Measurements from ENCODE around the gene KCND1.
"Not testable (repeated sequence)": the region's sequence is repeated elsewhere in the genome, so short reads cannot be mapped to it uniquely, and the experiment has no call there.

KCND1 gene

DNA sequence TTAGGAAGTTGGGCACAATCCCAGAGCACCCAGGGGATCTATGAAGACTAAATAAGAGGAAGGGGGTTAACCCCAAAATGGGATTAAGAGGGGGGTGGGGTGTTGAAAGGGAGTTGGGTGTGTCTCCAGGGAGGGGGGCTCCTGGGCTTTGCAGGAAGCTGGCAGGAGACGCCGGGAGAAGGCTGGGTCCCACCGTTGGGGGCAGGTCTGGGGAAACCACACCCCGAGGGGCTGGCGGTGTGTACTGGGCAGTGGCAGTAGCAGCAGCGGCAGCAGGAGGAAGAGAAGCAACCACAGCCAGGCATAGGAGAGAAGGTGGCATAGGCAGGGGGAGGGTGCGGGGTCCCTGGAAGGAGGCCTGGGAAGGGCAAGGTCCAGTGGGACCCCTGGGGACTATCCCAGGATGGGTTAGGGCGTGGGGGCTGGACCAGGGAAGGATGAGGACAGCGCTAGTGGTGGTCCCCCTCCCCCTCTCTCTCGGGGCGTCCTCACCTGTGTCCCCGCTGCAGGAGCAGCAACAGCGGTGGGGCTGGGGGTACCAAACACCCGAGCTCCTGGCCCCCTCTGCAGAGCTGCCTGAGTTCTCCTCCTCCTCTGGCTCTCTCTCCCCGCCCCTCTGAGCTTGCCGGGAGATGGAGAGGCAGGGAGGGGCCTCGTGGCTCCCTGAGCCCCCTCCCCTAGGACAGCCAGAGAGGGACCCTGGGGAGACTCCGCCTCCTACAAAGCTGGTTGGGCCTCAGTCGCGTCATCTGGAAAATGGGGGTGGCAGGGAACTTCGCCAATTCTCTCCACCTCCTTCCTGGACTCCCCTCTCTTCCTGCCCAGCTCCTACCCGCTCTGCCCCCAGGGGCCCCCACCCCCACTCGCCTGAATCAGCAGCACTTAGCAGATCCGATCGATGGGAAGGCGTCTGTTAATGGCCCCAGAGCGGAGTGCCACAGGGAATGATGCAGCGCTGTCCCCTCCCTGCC lies at the start of gene KCND1:
KCND1 (minus strand) TSS at position 596 of the 971 bp plus-strand sequence. CDS start 1,573 bp downstream, outside the sequence.
- peak; percentile 9 for DNase-seq (ENCODE audit: insufficient read length, low spot score)
- no peak for FAIRE-seq

DNA sequence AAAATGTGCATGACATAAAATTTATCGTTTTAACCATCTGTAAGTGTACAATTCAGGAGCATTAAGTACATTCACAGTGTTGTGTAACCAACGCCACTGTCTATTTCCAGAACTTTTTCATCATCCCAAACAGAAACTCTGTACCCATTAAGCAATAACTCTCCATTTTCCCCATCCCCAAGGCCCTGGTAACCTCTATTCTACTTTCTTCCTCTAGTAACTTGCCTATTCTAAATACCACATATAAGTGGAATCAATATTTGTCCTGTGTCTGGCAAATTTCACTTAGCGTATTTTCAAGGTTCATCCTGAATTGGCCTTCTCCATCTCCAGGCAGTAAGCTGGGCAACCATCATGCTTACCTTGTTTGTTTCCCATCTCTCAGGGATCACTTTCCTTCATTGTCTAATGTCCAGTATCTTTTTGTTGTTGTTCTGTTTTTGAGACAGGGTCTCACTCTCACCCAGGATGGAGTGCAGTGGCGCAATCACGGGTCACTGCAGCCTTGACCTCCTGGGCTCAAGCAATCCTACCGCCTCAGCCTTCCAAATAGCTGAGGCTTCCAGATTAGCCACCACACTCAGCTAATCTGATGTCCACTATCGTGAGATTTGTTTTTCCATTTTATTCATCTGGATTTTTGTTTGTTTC lies 48.1 kb upstream of the KCND1 start:
- FAIRE-seq (no peak), DNase-seq (ENCODE audit: insufficient read length, low spot score) (no peak)

DNA sequence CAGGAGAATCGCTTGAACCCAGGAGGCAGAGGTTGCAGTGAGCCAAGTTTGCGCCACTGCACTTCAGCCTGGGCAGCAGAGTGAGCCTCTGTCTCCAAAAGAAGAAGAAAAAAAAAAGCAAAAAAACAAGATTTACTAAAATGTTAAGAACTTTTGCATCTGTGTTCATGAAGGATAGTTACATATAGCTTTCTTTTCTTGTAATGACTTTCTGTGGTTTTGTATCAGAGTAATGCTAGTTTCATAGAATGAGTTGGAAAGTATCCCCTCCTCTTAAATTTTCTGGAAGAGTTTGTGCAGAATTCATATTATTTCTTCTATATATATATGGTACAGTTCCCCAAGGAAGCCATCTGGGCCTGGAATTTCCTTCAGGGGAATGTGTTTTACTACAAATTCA lies 47.4 kb upstream of the KCND1 start:
- FAIRE-seq, result no peak

DNA sequence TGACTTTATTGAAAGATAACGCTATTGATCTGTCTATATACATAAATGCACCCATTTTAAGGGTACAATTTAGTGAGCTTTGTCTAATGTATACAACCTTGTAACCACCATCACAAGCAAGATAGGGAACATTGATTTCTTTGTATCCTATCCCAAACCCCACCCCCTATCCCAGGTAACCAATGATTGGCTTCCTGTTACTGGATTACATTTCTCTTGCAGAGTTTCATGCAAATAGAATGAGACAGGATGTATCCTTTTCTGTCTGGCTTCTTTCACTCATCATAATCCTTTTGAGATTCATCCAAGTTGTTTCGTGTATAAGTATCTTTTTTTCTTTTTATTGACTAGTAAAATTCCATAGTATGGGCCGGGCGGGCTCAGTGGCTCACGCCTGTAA lies 32.1 kb upstream of the KCND1 start:
- no peak for FAIRE-seq
- no peak for DNase-seq (ENCODE audit: insufficient read length, low spot score)

More for the DNA sequence above, 47.4 kb upstream of the KCND1 start:
- DNase-seq (ENCODE audit: insufficient read length, low spot score), result no peak

DNA sequence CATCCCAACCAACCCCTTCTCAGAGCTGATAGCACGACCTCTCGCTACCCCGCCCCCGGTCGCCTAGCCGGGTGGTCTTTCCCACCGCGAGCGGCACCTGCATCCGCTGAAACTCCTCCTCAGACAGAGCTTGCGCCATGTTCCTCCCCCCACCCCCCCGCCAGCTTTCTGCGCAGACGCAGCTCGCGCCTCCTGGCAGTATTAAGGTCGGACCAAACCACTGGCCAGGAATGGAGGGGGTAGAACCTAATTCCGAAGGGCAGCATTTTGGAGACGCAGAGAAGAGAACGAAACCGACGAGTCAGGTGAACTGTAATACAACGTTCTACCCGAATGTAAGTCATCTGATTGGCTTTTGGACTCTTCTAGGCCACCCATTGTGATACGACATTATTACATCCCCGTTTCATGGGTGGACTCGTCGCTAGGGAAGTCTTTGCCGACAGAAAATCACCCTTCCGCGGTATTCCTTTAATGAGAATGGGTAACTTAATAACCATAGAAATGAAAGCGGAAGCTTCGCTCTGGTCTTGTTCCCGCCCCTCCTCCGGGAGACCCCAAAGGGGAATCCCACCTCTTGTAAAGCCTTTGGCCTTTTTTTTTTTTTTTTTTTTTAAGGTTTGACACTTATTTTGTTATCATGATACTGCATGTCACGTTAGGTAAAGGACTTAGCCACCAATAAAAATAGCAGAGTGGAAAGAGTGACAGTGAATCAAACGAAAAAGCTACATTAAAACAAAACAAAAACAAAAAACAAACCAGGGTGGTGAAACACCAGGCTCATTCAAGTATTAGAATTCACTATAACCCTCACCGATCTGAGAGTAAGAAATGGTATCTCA lies 30.7 kb upstream of the KCND1 start, which contains the start of gene GRIPAP1:
GRIPAP1 (minus strand) TSS at position 174 of the 845 bp plus-strand sequence; CDS start at position 139, 35 bp downstream.
- FAIRE-seq (no peak), DNase-seq (ENCODE audit: insufficient read length, low spot score) (peak; percentile 66)

DNA sequence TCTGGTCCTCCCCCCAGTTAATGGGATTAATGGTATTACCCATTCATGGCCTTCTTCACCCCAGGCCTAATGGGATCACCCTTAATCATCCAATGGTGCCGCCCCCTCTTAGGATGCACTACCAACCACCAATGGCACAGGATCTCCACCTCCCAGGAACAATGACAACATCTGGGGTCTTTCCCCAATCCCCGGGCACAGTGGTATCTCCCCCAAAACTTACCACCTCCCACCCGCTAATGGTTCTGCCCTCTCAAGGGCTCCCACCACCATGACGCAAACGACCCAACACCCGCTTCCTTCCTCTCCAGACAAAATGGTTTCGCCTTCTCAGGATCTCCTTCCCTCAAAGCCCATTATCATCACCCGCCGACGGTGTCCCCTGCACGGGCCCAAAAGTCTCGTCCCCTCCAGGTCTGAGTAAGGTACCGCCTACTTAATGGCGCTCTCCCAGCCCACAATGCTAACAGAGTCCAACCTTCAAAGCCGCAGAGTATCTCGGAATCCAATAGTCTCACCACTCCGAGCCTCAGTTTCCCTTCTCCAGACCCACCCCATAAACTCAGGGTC lies 30.0 kb upstream of the KCND1 start:
- no peak for FAIRE-seq

DNA sequence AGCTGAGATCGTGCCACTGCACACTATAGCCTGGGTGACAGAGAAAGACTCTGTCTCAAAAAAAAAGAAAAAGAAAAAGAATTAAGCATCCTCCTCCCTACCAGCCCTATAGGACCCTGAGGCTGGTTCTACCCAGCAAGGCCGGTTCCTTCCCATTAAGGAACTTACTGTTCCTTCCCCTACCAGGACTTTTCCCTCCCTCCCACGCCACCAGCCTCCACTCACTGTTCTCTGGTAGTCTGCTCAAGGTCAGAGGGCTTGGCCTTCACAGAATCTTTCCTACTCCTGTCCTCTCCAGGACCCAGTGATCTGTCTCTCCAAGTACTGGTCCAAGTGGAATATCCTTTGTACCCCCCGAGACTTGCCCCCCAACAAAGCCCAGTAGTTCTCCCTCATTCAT lies 29.0 kb upstream of the KCND1 start:
- no peak for FAIRE-seq
- no peak for DNase-seq (ENCODE audit: insufficient read length, low spot score)

More for the DNA sequence above, 30.0 kb upstream of the KCND1 start:
- peak; percentile 8 for DNase-seq (ENCODE audit: insufficient read length, low spot score)

DNA sequence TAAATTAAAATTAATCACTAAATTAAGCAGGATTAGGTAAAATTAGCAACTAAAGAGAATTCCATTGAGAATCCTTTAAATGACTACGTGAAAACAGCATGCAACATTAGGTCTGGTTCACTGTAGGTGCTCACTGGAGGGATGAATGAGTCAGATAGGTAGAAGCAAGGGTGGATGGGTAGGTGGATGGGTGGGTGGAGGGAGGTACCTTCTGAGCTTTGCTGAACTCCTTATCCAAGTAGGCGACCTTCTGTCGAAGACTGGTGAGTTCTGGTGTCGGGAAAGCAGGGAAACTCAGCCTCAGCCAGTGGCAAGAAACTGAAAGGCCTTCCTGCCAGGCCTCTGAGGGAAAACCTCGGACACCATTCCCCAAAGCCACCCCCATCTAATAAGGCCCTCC lies 27.4 kb upstream of the KCND1 start:
- DNase-seq (ENCODE audit: insufficient read length, low spot score), result no peak
- FAIRE-seq, result no peak

DNA sequence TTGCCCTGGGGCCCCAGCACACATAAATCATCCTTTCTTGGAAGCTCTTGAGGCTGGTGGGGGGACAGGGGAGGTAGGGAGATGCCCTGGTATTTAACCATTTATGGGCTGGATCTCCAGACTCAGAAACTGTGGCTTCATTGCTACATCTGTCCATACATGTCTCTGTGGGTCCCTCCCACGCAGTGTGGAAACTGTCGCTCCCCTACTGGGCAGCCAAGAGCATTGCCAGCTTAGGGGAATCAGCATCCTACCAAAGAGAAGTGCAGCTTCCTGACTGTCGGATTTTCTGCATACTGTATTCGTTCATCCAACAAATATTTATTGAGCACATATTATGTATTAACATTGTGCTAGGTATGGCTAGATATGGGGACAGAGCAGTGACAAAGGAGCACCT lies 26.7 kb upstream of the KCND1 start:
- no peak for DNase-seq (ENCODE audit: insufficient read length, low spot score)
- FAIRE-seq, result no peak

DNA sequence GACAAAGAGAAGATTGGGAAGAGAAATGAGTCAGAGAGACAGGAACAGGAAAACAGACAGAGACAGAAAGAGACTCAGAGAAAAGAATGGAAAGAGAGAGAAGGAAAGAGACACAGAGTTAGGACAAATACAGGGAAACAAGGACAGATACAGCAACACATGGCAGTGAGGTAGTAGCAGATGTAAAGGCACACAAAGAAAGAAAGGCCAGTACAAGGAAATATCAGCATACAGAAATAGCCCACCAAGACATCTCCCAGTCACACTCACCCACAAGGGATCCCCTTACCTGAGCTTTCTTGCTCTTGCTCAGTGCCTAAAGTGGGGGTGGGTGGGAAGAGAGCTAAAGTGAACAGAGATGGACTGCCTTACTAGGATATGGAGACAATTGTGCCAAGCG lies 26.2 kb upstream of the KCND1 start:
- DNase-seq (ENCODE audit: insufficient read length, low spot score) (no peak), FAIRE-seq (no peak)

DNA sequence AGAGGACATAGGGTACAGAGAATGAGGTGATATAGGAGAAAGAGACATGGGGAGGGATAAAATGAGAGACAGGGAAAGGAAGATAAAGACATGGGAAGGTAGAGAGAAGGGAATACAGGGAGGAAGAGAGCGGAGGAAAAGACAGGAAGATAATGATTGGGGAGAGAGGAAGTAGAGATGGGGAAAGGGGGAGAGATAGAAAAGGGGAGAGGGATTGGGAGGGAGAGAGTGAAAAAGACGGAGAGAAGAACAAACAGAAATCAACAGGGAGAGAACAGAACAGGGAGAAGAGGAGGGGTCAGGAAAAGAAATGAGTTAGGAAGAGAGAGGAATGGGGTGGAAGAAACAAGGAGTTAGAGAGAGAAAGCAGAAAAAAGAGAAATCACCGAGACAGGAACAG lies 25.8 kb upstream of the KCND1 start:
- FAIRE-seq, result no peak
- no peak for DNase-seq (ENCODE audit: insufficient read length, low spot score)

DNA sequence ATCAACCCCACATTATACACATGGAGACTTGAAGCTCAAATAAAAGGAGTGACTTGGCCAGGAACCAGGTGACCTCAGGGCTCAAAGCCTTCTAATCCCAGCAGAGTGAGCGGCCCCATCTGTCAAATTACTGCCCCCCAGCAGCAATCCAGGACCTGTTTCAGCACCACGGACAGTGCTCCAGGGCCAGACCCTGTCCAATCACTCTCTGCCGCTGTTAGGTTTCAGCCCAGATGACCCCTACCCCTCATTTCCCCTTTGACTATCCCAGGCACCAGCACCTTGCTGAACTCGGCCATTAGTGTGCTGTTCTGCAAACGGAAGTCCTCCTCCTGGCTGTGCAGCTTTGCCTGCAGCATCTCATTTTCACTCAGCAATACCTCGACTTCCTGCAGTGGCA lies 25.3 kb upstream of the KCND1 start:
- FAIRE-seq (no peak), DNase-seq (ENCODE audit: insufficient read length, low spot score) (no peak)

DNA sequence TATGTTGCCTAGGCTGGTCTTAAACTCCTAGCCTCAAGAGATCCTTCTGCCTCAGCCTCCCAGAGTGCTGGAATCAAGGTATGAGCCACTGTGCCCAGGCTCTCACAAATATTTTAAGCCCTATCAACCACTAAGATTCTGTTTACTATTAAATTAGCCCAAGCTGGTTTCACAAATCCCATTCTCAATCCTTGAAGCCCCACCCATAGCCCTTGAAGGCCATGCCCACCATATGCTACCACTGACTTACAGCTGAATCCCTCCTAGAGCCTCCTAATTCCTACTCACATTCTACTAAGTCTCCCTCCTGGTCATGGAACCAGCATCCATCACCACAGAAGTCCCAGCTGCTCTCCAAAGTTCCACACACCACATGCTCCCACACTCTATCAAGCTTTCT lies 20.7 kb upstream of the KCND1 start:
- FAIRE-seq (no peak), DNase-seq (ENCODE audit: insufficient read length, low spot score) (no peak)

DNA sequence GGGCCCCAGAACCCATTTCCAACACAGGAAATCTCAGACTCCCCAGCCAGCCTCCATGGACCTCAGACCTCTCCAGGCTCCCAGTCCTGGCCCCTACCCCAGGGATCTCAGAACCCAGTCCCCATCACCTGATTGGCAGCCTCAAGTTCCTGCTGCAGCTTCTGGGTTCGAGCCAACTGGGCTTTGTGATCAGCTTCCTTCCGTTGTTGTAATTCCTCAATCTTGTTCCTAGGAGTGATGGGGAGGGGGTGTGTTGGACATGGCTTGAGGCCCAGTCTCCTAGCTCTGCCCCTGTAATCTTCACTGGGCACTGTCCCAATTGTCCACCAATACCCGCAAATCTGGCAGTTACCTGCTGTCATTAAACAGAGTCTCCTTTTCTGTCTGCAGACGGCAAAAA lies 17.8 kb upstream of the KCND1 start:
- FAIRE-seq (no peak), DNase-seq (ENCODE audit: insufficient read length, low spot score) (no peak)

DNA sequence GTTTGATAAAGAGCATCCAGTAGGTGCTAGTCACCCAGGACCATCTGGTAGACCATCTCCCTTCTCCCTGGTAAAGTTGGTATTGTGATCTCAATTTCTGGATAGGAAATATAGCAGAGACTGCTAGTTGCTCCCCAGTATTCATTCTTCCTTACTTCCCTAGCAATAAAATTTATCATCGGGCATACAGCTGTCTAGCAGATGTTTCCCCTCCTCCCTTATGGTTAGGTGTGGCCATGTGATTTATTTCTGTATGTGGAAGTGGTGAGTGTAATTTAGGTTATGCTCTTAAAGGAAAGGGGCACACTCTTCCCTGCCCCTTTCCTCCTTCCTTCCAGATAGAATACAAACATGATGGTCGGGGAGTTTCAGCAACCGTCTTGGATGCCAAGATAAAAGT lies 12.3 kb upstream of the KCND1 start:
- no peak for FAIRE-seq
- DNase-seq (ENCODE audit: insufficient read length, low spot score), result no peak

DNA sequence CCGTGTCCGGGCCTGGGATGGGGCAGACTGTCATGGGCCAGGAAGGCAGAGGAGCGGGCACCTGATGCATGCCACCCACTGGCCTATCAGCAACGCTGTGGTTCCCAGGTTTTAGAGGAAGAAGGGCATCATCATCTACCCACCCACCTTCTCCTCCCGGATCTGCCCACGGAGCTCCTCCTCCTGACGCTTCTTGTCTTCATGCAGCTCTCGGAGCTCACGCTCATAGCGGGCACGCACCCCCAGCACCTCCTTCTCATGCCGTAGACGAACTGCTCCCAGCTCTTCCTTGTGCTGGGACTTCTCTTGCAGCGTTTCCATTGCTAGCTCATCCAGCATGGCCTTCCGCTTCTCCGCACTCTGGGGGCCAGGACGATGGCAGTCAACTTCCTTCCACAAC lies 11.4 kb upstream of the KCND1 start:
- FAIRE-seq, result no peak

DNA sequence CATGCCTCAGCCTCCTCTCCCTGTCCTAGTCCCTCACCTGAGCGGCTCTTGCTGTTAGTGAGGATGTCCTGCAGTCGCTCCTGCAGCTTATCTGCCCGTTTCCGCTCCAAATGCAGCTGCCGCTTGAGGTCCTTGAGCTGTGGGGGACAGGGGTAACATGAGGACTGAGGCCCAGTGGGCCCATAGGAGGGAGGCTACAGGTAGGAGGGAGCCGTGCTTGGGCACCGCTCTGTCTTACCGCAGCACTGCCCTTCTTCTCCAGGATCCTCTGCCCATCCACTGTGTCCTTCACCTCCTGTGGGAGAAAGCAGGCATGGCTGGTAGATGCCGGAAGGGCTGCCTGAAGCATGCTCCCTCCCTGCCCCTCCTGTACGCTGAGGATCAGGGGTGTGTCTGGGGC lies 9.5 kb upstream of the KCND1 start:
- DNase-seq (ENCODE audit: insufficient read length, low spot score) (no peak), FAIRE-seq (no peak)

More for the DNA sequence above, 11.4 kb upstream of the KCND1 start:
- no peak for DNase-seq (ENCODE audit: insufficient read length, low spot score)

DNA sequence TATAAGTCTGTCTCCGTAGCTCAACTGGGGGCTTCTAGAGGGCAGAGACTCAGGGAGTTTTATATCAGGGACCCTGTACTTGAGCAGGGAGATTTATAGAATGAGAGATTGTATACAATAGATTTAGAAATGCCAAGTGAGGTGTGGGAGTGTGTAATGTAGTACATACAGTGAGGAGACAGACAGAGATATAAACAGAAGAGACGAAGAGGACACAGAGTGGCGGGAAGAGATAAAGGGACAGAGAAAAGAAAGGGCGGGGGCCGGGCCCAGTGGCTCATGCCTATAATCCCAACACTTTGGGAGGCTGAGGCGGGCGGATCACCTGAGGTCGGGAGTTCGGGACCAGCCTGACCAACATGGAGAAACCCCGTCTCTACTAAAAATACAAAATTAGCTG lies 8.7 kb upstream of the KCND1 start:
- FAIRE-seq; DNase-seq (ENCODE audit: insufficient read length, low spot score): not testable (repeated sequence)

DNA sequence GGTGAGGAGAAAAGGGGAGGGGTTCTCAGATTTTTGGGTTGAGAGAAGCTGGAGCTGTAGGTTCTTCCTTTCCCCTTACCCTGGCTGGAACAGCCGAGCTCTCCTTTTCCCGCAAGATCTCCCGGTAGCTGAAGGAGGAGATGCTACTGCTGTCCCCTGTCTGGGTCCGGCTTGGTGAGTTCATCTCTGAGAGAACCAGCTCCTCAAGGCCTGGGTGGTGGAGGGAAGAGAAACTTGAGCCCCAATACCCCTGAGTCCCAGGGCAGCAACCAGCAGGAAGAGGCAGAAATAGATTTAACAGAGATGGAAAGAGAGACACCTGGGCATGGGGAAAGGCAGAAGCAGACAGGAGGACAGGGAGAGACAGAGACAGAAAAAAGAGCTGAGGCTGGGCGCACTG lies 6.6 kb upstream of the KCND1 start:
- DNase-seq (ENCODE audit: insufficient read length, low spot score), result no peak
- FAIRE-seq, result no peak

DNA sequence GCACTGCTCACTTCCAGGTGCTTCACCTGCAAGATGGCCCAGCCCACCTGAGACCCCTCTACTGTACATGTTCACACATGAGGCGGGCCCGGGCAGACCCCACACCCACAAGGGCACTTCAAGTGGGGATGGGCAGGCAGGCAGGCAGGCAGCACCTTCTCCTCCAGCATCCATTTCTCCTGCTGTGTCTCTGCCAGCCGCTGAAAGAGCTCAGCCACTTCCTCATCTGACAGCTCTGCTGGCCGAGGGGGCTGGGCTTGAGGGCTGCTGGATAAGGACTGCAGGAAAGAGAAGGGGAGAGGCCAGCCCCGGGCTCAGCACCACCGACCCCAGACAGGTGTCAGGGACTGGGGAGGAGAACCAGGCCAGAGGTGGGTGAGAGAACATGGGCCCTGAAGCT lies 4.4 kb upstream of the KCND1 start:
- FAIRE-seq, result no peak
- DNase-seq (ENCODE audit: insufficient read length, low spot score), result no peak

DNA sequence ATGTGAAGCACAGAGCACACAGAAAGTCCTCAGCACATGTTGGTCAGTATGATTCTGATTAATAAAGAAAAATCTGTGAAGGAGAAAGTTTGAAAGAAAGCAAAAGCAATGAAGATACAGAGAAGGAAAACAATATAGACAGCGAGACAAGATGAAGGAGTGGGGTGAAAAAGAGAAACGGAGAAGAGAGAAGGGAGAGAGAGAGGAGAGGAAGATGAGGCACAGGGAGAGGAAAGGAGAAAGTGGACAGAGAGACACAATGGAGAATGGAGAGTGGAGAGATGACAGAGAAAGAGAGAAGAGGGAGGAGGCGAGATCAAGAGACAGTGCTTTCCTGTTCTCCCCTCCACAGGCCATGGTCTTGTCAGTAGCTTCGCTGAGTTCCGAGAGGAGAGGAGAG lies 3.9 kb upstream of the KCND1 start:
- FAIRE-seq (no peak), DNase-seq (ENCODE audit: insufficient read length, low spot score) (no peak)
